ENCODE measurements around the gene TSHZ1.

Gene TSHZ1

DNA sequence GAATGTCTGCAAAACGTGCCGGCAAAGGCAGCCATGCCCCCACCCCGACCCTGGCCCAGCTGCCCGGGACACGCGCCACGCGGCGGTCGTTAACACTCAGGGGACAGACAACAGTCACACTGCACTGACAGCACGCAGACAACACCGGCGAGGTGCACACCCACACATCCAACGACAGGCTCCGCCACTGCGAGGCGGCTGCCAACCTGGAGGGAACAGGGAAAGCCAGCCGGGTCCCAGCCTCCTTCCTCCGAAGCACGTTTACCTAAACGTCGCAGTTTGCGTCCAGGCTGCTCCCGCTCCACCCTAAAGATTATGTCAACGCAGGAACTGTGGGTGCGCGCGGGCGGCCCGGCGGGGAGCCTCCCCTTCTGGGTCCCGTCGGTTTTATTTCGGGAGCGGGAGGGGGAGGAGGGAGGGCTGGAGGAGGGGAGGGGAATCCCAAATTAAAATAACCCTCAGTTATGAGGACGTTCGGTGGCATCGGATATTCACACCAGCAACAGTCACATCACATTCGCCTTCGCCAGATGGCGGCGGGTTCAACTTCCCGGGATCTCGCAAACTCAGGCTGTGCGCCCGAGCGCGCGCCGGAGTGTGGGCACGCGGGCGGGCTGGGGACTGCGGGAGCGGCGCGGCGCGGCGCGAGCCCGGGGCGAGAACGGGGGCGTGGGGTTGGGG is 2.3 kb upstream of the TSHZ1 start:
- DNase-seq: peak; percentile 44 to 46

DNA sequence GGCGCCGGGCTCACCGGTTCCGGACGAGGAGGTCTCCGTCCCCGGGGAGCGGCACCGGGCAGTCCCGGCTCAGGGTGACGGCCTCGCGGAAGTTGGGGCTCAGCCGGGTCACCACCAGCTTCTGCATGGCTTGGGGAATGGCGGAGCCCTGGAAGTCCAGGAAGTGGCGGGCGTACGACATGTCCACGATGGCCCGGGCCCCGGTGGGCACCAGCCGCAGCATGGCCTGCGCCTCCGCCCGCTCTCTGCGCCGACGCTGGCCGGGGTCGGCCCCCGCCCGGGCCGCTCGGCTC is 1.8 kb upstream of the TSHZ1 start:
- DNase-seq: peak in 1 of 2 experiments; percentile 13

DNA sequence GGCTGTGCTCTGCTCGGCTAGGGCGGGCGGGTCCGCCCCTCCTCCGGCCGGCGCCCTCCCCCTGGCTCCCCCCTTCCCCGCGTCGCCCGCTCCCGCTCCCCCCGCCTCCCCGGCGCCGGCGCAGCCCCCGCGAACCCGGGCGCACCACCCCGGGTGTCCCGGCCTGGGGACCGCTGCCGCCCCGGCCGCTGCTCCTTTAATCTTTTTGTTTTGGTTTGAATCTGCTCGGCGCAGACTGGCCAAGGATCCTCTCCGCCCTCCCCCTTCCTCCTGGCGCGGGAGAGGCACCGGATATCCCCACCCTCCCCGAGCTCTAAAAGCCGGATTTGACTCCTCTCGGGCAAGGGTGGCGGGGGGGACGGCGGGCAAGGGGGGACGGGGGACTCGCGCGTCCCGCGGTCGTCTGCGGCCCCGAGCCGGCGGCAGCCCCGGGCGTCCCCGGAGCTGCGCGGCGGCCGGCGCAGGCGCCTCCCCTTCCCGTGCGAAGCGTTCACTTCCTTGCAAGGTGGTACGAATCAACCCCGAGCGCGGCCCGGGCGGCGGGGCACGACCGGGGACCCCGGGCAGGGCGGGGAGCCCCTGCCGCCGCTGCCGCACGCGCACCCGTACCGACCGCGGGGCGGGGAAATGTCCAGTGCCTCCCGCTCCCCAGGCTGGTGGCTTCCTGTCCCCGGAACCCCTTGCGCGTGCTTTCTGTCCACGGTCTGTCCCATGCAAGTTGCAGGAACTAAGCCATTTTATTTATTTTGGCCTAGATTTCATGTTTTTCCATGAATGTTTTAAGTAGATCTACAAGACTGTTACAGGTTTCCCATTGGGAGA is 1.3 kb upstream of the TSHZ1 start, which contains the start of gene PTGR3:
Gene PTGR3, minus strand, starts transcription at position 11 of the 822 bp plus-strand sequence. CDS start 81 bp downstream, outside the sequence.
- DNase-seq: peak; percentile 57 to 60

DNA sequence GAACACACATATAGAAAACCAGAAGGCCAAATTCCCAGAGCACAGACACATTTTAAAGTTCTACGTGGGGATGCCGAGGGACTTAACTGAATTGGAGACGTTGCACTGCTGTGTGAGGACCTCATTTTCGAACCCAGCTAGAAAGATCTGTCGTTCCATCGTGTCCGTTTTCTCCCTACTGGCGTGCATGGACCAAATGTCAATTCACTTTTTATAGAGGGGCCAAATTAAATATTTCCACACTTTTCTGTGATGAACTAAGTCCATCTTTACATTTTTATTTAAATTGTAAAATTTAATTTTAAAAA is 692 bp upstream of the TSHZ1 start:
- DNase-seq: no peak

GRCh38 chr18:75211002-75211621 is 515 bp downstream of the TSHZ1 start:
- DNase-seq: no peak

DNA sequence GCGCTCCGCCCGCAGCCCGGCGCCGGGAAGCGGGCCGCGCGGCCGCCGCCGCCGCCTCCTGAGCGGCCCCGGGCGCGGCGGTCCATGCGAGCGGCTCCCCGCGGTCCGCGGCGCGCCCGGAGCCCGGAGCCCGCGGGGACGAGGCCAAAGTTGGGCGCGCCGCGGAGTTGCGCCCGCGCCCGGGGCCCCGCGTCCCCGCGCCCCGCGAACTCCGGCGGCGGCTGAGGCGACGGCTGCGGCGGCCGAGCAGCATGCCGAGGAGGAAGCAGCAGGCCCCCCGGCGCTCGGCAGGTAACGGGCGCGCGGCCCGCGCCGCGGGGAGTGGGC is 992 bp downstream of the TSHZ1 start:
- no peak for DNase-seq

DNA sequence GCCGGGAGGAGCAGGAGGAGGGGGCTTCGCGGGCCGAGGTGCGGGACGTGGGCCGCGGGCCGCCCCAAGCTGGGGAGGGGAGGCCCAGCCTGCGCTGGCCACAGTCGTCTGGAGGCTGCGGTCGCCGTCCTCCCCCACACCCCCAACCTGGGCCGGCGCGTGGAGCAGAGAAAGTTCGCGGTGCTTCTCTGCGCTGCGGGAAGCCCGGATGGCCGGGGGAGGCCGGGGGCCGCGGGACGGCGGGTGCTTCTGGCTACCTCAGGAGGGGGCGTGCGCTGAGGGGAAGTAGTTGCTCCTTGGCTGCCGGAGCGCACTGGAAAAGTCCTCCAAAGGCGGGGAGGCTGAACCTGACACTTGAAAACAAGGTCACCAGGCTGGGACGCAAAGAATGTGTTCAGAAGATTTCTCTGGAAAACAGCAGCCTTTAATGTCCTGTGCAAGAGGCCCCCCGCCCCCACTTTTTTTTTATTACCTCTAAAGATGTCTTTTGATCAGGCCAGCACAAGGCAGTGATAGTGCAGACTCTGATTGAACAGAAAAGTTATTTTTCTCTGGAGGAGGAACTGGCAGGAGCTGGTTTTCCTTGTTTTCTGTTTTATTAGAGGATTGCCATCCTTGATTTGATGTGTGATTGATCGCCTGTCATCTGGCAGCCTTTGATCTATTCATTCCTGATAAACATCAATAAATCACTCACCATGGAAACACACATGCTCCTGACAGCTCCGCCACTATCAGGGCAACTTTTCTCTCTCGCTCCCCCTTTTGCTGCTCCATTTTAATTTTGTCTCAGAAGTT is 1.6 kb downstream of the TSHZ1 start:
- DNase-seq: peak in 1 of 2 experiments; percentile 9

GRCh38 chr18:75212751-75213090 is 2.1 kb downstream of the TSHZ1 start:
- DNase-seq: no peak

DNA sequence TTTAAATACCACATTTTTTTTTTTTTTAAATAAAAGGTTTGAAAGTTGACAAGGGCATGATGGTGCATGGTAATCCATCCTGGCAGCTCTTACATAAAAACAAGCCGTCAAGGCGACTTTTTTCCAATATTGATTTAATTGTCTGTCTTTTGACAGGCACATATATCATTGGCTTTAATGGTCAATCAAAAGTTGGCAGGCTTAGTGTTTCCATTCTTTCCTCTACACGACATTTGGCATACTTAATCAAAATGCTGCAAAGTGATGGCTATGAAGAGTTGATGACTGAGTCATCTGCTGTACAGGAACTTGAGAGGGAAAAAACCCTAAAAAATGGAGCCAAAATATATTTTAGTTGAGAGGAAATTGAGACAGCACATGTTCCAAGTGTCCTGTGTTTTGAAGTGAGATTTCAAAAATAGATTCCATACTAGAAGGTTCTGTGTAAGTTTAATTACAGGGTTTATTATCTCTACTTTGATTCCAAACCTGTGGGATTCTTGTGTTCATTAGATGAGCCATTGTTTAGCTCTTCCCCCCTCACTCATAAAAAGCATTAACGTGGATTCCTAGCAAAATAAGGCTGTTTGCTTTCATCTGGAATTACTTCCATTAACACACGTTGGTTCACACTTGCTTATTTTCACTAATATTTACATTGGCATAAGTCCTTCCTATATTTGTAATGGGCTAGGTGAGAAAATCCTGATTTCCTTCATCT is 3.2 kb downstream of the TSHZ1 start:
- no peak for DNase-seq

DNA sequence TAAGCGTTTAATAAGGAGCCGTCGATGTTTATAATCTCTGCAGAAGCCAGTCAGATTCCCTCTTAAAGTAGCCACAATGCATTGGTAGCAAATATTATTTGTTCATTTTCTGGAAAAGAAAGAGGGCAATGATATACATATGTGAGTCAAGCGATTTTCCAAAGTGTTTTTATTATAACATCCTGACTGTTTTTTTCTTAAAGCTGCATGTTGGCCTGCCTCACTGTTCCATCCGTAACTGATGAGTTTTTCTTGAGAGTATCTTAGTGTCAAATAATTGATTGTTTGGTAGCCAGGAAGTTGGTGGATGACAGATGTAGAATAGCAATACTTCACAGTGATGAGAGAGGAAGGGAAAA is 3.7 kb downstream of the TSHZ1 start:
- no peak for DNase-seq

DNA sequence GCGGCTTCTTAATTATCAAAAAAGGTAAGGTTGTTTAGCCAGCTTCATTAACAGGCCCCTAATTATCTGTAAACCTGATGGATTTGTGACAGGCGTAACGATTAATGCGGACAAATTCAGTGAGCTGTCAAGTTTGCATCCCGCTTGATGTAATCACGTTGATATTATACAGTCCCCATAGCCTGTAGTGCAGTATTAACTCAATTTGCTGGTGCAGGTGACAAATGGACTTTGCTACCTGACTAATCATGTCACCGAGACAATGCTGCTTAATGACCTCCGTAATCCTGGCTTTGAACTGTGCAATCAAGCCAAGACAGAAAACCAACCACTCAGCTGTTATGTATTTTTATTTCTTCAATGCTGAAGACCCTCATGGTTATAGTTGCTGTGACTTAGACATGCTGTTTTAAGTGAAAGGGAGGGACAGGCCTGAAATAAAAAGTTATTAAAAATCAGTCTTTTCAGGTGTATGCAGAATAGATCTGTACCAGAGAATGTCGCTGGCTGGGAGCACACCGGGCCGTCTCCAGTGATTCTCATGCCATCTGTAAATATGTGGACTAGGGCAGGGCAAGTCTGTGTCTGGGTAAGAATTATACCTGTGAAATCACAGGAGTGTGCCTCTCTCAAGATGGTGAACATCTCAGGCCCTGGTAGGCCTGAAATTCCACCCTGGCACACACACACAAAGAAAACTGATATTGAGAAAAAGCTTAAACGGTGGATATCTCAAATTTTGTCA is 4.3 kb downstream of the TSHZ1 start:
- DNase-seq: no peak

DNA sequence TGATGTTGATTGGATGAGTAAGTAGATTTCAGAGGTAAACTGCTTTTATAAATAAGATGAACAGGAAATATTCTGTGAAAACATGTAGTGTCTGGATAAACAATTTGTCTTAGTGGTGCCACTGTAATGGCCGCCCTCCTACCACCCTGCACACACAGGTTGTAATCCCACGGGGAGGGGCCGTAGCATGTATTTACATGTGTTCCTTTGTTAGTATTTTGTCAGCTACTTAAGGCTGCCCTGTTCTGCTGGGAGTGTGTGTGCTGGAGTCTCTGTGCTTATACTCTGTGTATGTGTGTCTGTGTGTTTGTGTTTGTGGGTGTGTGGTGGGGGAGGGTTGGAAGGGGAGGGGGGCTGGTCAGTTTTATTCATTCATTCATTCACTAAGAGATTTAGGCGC is 5.1 kb downstream of the TSHZ1 start:
- no peak for DNase-seq

GRCh38 chr18:75216212-75216910 is 5.8 kb downstream of the TSHZ1 start:
- no peak for DNase-seq

GRCh38 chr18:75216911-75217689 is 6.5 kb downstream of the TSHZ1 start:
- no peak for DNase-seq

DNA sequence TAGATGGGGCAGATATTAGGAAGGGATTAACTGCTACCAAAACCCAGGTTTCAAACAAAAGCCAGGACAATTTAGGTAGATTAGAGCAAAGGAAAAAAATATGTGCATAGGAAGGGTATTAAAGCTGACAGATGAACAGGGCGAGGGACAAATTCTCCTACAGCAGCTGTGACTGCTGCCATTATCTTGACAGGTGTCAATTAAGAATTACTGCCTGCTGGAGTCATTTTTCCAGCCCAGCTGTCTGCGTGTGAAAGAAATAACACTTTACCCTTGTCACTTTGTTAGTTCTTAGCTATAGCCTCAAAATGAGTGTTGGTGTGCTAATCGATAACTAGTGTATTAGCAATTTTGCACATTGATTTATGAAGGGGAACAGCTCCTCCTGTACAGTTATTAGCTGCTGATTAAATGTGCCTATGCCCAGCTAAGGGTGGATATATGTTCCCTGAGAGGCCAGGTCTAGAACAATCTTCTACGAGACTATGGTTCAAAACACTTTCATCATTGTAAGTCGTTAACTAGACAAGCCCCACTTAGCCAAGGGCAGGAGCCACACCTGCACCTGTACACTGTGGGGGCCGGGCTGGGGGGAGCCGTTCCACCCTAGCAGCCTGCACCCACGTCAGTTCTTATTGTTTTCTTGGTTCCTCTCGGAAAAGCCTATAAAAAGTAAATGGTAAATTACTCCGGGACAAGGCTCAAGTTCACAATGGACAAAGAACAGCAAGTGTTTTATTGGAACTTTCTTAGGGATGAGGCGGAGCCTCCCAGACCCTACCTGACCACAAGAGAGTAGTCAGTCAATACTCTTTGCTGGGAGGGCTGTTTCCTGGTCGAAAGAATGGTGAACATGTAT is 7.7 kb downstream of the TSHZ1 start:
- no peak for DNase-seq

- DNase-seq: no peak
Observed at GRCh38 chr18:75219745-75220375, 9.3 kb downstream of the TSHZ1 start.

DNA sequence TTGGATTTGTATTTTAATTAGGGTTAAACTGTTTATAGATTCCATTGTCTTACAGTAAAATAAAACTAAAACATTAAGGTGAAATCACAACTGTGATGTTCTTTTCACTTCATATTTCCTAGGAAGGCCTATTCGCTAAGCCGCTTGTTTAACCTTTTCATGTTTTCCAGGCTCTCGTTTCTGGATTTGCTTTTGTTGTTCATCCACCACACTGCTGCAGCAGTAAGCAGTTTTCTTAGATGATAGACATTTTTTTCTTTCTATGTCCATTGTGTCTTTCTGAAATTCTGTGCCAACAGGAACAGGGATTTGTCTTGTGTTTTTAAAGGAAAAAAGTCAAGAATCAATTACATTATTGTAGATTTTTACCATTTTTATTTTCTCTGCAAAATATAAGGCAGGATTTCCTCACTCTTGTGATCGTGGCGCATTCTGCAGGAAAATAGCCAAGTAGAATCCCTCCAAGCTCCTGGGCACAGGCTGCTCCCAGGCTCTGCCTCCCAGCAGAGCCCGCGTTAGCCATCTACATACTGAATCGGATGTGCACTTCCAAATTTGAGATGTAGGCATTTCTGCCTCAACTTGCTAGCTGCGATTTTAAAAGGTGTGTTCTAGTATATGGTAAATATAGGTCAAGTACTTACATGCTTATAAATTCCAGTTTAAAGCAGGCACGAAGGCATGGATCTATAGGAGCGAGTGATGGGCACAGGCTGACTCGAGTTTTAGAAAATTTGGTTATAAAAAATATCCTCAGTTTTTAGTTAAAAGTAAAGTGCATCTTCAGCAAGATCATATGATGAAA is 10.2 kb downstream of the TSHZ1 start:
- DNase-seq: no peak

DNA sequence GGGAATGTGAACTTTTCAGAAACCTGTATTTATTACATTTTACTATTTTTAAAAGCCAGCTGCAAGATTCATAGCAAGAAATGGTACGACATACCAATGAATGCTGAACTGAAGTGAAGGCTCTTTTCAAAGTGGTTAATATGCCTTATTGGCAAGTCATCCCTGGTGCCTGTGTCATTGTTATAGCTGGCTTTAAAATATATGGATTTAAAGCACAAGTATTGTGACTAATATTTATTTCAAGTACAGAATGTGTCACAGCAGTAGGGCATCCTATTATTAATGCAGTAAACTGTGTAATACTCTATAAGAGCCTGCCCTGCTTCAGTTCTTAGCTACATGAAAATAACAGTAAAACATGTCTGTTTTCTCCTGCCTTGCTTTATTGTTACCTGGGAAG is 10.8 kb downstream of the TSHZ1 start:
- no peak for DNase-seq

DNA sequence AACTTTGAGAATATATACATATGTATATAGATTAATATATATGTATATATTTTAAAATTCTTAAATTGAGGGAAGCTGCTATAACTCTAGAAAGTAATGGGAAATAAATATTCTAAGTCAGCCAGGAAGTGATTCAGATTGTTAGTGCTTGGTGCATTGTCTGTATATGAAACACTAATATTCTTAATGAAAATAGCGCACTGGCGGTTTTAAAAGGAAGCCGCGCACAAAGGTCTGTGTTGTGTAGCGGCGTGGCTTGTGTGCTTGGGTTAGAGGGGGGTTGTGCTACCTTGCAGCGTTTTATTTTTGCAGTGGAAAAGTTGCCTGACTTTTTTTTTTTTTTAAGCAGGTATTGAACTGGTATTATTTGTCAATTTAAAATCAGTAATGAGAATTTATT is 11.3 kb downstream of the TSHZ1 start:
- DNase-seq: no peak
